SU-DHL-6 (cell line): ENCODE data around the gene FAM135A.
"Not testable (repeated sequence)": the region's sequence is repeated elsewhere in the genome, so short reads cannot be mapped to it uniquely, and the experiment has no call there.

Experiments used
- H2AFZ ChIP-seq: fragments of 200-600 bp; sonication (generic); 2 replicates; pipeline ENCODE4 v1.6.1; 2014; ENCODE audit warnings: low read depth, mild to moderate bottlenecking, moderate library complexity, mixed read lengths, antibody characterized with exemption, low read length; ENCODE audit not compliant: severe bottlenecking
- H3F3A ChIP-seq: fragments of 200-600 bp; shearing (Covaris generic); 2 replicates; pipeline ENCODE4 v1.6.0; 2016; ENCODE audit warnings: antibody characterized with exemption, mild to moderate bottlenecking; ENCODE audit not compliant: insufficient read depth
- H3K27ac ChIP-seq: fragments of 200-600 bp; sonication (generic); 2 replicates; pipeline ENCODE4 v1.5.1; 2016; ENCODE audit warnings: low read depth, mild to moderate bottlenecking, low read length, moderate library complexity, mixed read lengths
- H3K27me3 ChIP-seq: fragments of 200-600 bp; sonication (generic), shearing (Covaris generic); 2 replicates; pipeline ENCODE4 v1.6.0; 2014; ENCODE audit warnings: mild to moderate bottlenecking, low read length
- H3K36me3 ChIP-seq: fragments of 200-600 bp; sonication (generic); 2 replicates; pipeline ENCODE4 v1.6.1; 2014; ENCODE audit warnings: mild to moderate bottlenecking, low read length, mixed read lengths
- H3K4me2 ChIP-seq: fragments of 300-600, 200-600 bp; shearing (Covaris generic), sonication (generic); 2 replicates; pipeline ENCODE4 v1.6.0; 2014; ENCODE audit warnings: low read length, low read depth, mild to moderate bottlenecking; ENCODE audit not compliant: poor library complexity, severe bottlenecking
- H3K4me3 ChIP-seq: fragments of 200-600 bp; sonication (generic); 2 replicates; pipeline ENCODE4 v1.5.1; 2014; ENCODE audit warnings: antibody characterized with exemption, low read length, mild to moderate bottlenecking, mixed read lengths; ENCODE audit not compliant: insufficient read depth, poor library complexity, severe bottlenecking
- H3K79me2 ChIP-seq: fragments of 200-600 bp; sonication (generic); 2 replicates; pipeline ENCODE4 v1.6.1; 2014; ENCODE audit warnings: mild to moderate bottlenecking, low read length, moderate library complexity; ENCODE audit not compliant: insufficient read depth
- H3K9ac ChIP-seq: fragments of 200-600 bp; sonication (generic); 2 replicates; pipeline ENCODE4 v1.7.0; 2014; ENCODE audit warnings: mild to moderate bottlenecking, low read length
- H3K9me2 ChIP-seq: fragments of 200-600 bp; sonication (generic); replicated peaks from 2 replicates; pipeline ENCODE4 v1.6.1; 2014; ENCODE audit warnings: low read length; ENCODE audit not compliant: insufficient read depth
- H3K9me3 ChIP-seq: fragments of 200-600 bp; sonication (generic); 2 replicates; pipeline ENCODE4 v1.6.1; 2014; ENCODE audit warnings: low read length, mixed read lengths; ENCODE audit not compliant: insufficient read depth
- H4K20me1 ChIP-seq: fragments of 200-600 bp; sonication (generic); 2 replicates; pipeline ENCODE4 v1.6.1; 2014; ENCODE audit warnings: low read depth, mild to moderate bottlenecking, antibody characterized with exemption, low read length, moderate library complexity, mixed read lengths
- EZH2phosphoT487 ChIP-seq: fragments of 200-600 bp; sonication (generic), shearing (Covaris generic); conservative IDR thresholded peaks from 2 replicates; pipeline ENCODE4 v1.6.1; 2018; ENCODE audit warnings: mild to moderate bottlenecking, antibody characterized with exemption, low read length, moderate library complexity, mixed read lengths
- TF ChIP-seq, protein P1 (sequence below): fragments of 200-600 bp; sonication (generic); IDR thresholded peaks from one replicate; pipeline ENCODE4 v1.5.1; 2017; ENCODE audit warnings: antibody characterized with exemption, mild to moderate bottlenecking, low read length, moderate library complexity; ENCODE audit not compliant: insufficient read depth, poor library complexity, severe bottlenecking

Gene FAM135A

GRCh38 chr6:70552974-70553373 lies 139.7 kb downstream of the FAM135A start:
- Histone ChIP-seq H4K20me1 (no peaks in the 10 kb centered on the region), H3K9ac (no peak overlapping the region), H2AFZ (no peak overlapping the region), H3K27ac (no peak overlapping the region), H3K9me3 (no peaks in the 10 kb centered on the region), H3K36me3 (no peaks in the 10 kb centered on the region), H3K4me2 (no peak overlapping the region), H3K79me2 (no peaks in the 10 kb centered on the region), H3F3A (no peaks in the 10 kb centered on the region), H3K9me2 (no peaks in the 10 kb centered on the region), H3K27me3 (no peaks in the 10 kb centered on the region), H3K4me3 (no peak overlapping the region)
- TF ChIP-seq, protein P1, sequence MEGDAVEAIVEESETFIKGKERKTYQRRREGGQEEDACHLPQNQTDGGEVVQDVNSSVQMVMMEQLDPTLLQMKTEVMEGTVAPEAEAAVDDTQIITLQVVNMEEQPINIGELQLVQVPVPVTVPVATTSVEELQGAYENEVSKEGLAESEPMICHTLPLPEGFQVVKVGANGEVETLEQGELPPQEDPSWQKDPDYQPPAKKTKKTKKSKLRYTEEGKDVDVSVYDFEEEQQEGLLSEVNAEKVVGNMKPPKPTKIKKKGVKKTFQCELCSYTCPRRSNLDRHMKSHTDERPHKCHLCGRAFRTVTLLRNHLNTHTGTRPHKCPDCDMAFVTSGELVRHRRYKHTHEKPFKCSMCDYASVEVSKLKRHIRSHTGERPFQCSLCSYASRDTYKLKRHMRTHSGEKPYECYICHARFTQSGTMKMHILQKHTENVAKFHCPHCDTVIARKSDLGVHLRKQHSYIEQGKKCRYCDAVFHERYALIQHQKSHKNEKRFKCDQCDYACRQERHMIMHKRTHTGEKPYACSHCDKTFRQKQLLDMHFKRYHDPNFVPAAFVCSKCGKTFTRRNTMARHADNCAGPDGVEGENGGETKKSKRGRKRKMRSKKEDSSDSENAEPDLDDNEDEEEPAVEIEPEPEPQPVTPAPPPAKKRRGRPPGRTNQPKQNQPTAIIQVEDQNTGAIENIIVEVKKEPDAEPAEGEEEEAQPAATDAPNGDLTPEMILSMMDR, result no peak
- TF ChIP-seq EZH2phosphoT487, result no peak

- H3K4me2 ChIP-seq, result no peak overlapping the region
- no peaks in the 10 kb centered on the region for H3F3A ChIP-seq
- no peak overlapping the region for H3K4me3 ChIP-seq
- no peaks in the 10 kb centered on the region for H3K9me2 ChIP-seq
- peaks cover 10% of the 10 kb centered on the region; the same call in 1 of the 2 replicates for H3K36me3 ChIP-seq
- no peaks in the 10 kb centered on the region for H3K9me3 ChIP-seq
- TF ChIP-seq, protein P1, result no peak
- TF ChIP-seq EZH2phosphoT487, result no peak
- no peaks in the 10 kb centered on the region; the same call in 1 of the 2 replicates for H4K20me1 ChIP-seq
- H3K27me3 ChIP-seq, result no peaks in the 10 kb centered on the region
- no peaks in the 10 kb centered on the region for H3K79me2 ChIP-seq
- no peak overlapping the region for H3K27ac ChIP-seq
- H2AFZ ChIP-seq, result no peak overlapping the region
- H3K9ac ChIP-seq, result no peak overlapping the region
These were observed 144.7 kb downstream of the FAM135A start for GRCh38 chr6:70557998-70558397.

GRCh38 chr6:70562401-70562800 lies 149.1 kb downstream of the FAM135A start:
- not testable (repeated sequence) for H3K36me3 ChIP-seq, H4K20me1 ChIP-seq, H2AFZ ChIP-seq, H3K4me2 ChIP-seq, H3K27me3 ChIP-seq, H3K79me2 ChIP-seq, H3K9ac ChIP-seq, H3K9me2 ChIP-seq, H3F3A ChIP-seq, H3K27ac ChIP-seq, H3K4me3 ChIP-seq, H3K9me3 ChIP-seq

DNA sequence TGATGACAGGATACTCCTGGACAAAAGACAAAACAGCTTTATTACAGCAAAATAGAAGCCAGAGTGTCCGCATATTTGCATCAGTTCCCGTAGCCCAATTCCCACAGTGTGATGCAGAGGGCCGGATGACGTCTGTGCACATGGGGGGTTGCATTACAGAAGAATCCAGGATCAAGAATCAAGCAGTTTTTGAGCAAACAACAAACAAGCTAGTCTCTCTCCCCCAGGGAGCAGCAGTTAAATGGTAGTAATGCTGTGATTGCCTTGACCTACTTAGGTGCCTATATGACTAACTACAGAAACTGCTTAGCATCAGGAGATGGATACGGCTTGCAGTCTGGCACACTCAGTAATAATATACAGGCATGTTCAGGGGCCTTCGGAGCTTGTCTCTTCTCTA lies 150.2 kb downstream of the FAM135A start:
- Histone ChIP-seq H3K9ac (no peak overlapping the region), H3K9me2 (no peaks in the 10 kb centered on the region), H3K79me2 (peaks cover 7% of the 10 kb centered on the region), H3K9me3 (no peaks in the 10 kb centered on the region), H3K4me2 (no peak overlapping the region), H3K27me3 (no peaks in the 10 kb centered on the region), H3K36me3 (peaks cover 12% of the 10 kb centered on the region), H3K27ac (no peak overlapping the region), H2AFZ (no peak overlapping the region), H3K4me3 (no peak overlapping the region), H3F3A (0 out of 2 replicates have a peak, but pooled peaks cover 5% of the 10 kb centered on the region), H4K20me1 (no peaks in the 10 kb centered on the region; the same call in 1 of the 2 replicates)
- TF ChIP-seq, protein P1, result no peak
- no peak for TF ChIP-seq EZH2phosphoT487
